ENCODE measurements around the gene PEBP1. TPM values are rescaled to one million over a fixed set of nuclear protein-coding genes. Genes with fewer than 3 reads are reported as not detected.

PEBP1 gene
- polyA plus RNA-seq, 1 donor from 2014 or later, result 702 TPM

GRCh38 chr12:118109088-118109487, 26.8 kb upstream of the PEBP1 start:
- Histone ChIP-seq H3K9me3 (ENCODE audit: low read length) (no peaks in the 10 kb centered on the region), H3K9ac (ENCODE audit: low read length) (no peak overlapping the region), H3F3A (ENCODE audit: insufficient read depth, low read length, poor library complexity, severe bottlenecking) (no peaks in the 10 kb centered on the region), H3K79me2 (replicated peaks; ENCODE audit: insufficient read depth, low read length) (no peaks in the 10 kb centered on the region), H3K27ac (ENCODE audit: low read length) (no peak overlapping the region), H3K27me3 (ENCODE audit: insufficient read depth, low read depth, low read length) (no peaks in the 10 kb centered on the region), H3K4me3 (ENCODE audit: low read length) (no peak overlapping the region), H3K36me3 (ENCODE audit: insufficient read depth, low read length) (no peaks in the 10 kb centered on the region), H3K4me2 (ENCODE audit: low read length) (no peak overlapping the region), H3K9me2 (ENCODE audit: insufficient read depth, low read length) (no peaks in the 10 kb centered on the region), H2AFZ (ENCODE audit: low read depth, low read length) (no peak overlapping the region), H4K20me1 (ENCODE audit: insufficient read depth) (no peaks in the 10 kb centered on the region)
- no peak for TF ChIP-seq EP300 (conservative IDR thresholded peaks at IDR 0.05; ENCODE audit: poor library complexity, severe bottlenecking)
- TF ChIP-seq RAD21 (conservative IDR thresholded peaks at IDR 0.05), result no peak
- no peak for TF ChIP-seq EZH2 (IDR thresholded peaks at IDR 0.05; ENCODE audit: borderline replicate concordance, insufficient read depth, low read length, poor library complexity, severe bottlenecking)
- TF ChIP-seq TAF1 (IDR thresholded peaks at IDR 0.05; ENCODE audit: low read depth), result no peak
- TF ChIP-seq MXI1 (conservative IDR thresholded peaks at IDR 0.05; ENCODE audit: poor library complexity, severe bottlenecking), result no peak
- TF ChIP-seq CTCF (IDR thresholded peaks at IDR 0.05; ENCODE audit: poor library complexity, severe bottlenecking), result no peak
- TF ChIP-seq SMC3 (conservative IDR thresholded peaks at IDR 0.05; ENCODE audit: poor library complexity), result no peak
- TF ChIP-seq REST (IDR thresholded peaks at IDR 0.05; ENCODE audit: borderline replicate concordance), result no peak
- no peak for TF ChIP-seq POLR2AphosphoS5 (IDR thresholded peaks at IDR 0.05)

GRCh38 chr12:118119449-118119879, 16.5 kb upstream of the PEBP1 start:
- H3K9me3 ChIP-seq (ENCODE audit: low read length), result no peaks in the 10 kb centered on the region
- H3K27ac ChIP-seq (ENCODE audit: low read length), result no peak overlapping the region
- H3K27me3 ChIP-seq (ENCODE audit: insufficient read depth, low read depth, low read length), result no peaks in the 10 kb centered on the region
- H2AFZ ChIP-seq (ENCODE audit: low read depth, low read length), result no peak overlapping the region
- H3K79me2 ChIP-seq (replicated peaks; ENCODE audit: insufficient read depth, low read length), result no peaks in the 10 kb centered on the region
- no peaks in the 10 kb centered on the region for H3K9me2 ChIP-seq (ENCODE audit: insufficient read depth, low read length)
- no peak for TF ChIP-seq REST (IDR thresholded peaks at IDR 0.05; ENCODE audit: borderline replicate concordance)
- no peak for TF ChIP-seq MXI1 (conservative IDR thresholded peaks at IDR 0.05; ENCODE audit: poor library complexity, severe bottlenecking)
- TF ChIP-seq EP300 (conservative IDR thresholded peaks at IDR 0.05; ENCODE audit: poor library complexity, severe bottlenecking), result no peak
- no peak for TF ChIP-seq EZH2 (IDR thresholded peaks at IDR 0.05; ENCODE audit: borderline replicate concordance, insufficient read depth, low read length, poor library complexity, severe bottlenecking)
- TF ChIP-seq CTCF (IDR thresholded peaks at IDR 0.05; ENCODE audit: poor library complexity, severe bottlenecking), result no peak
- no peaks in the 10 kb centered on the region for H3F3A ChIP-seq (ENCODE audit: insufficient read depth, low read length, poor library complexity, severe bottlenecking)
- no peaks in the 10 kb centered on the region for H3K36me3 ChIP-seq (ENCODE audit: insufficient read depth, low read length)
- H4K20me1 ChIP-seq (ENCODE audit: insufficient read depth), result no peaks in the 10 kb centered on the region
- no peak overlapping the region for H3K4me3 ChIP-seq (ENCODE audit: low read length)
- H3K9ac ChIP-seq (ENCODE audit: low read length), result no peak overlapping the region
- H3K4me2 ChIP-seq (ENCODE audit: low read length), result no peak overlapping the region
